Activated naive CD8-positive, alpha-beta T cell treated with anti-CD3 and anti-CD28 coated beads, Interleukin-2, amount 50 U/mL, for 24 hours (primary cell): Measurements from ENCODE around the gene LRRC14B.

Source experiments
- ATAC-seq: fragments of 150-1000 bp; cut with Tn5 transposase; one replicate; pipeline ENCODE4 v1.10.0; 2021
- DNase-seq: peaks from one replicate; pipeline ENCODE4 v3.0.0; 2021
- H3K27ac Mint-ChIP-seq: one replicate; pipeline ENCODE4 v1.8.0; 2021; ENCODE audit warnings: mild to moderate bottlenecking, mixed read lengths
- H3K27me3 Mint-ChIP-seq: one replicate; pipeline ENCODE4 v1.8.0; 2021; ENCODE audit warnings: mixed read lengths
- H3K36me3 Mint-ChIP-seq: one replicate; pipeline ENCODE4 v1.8.0; 2021; ENCODE audit warnings: low read depth, mixed read lengths
- H3K4me1 Mint-ChIP-seq: one replicate; pipeline ENCODE4 v1.8.0; 2021; ENCODE audit warnings: mixed read lengths
- H3K4me3 Mint-ChIP-seq: one replicate; pipeline ENCODE4 v1.8.0; 2021; ENCODE audit warnings: mild to moderate bottlenecking, moderate library complexity, mixed read lengths
- H3K9me3 Mint-ChIP-seq: one replicate; pipeline ENCODE4 v1.8.0; 2021; ENCODE audit warnings: mixed read lengths

Gene LRRC14B

DNA sequence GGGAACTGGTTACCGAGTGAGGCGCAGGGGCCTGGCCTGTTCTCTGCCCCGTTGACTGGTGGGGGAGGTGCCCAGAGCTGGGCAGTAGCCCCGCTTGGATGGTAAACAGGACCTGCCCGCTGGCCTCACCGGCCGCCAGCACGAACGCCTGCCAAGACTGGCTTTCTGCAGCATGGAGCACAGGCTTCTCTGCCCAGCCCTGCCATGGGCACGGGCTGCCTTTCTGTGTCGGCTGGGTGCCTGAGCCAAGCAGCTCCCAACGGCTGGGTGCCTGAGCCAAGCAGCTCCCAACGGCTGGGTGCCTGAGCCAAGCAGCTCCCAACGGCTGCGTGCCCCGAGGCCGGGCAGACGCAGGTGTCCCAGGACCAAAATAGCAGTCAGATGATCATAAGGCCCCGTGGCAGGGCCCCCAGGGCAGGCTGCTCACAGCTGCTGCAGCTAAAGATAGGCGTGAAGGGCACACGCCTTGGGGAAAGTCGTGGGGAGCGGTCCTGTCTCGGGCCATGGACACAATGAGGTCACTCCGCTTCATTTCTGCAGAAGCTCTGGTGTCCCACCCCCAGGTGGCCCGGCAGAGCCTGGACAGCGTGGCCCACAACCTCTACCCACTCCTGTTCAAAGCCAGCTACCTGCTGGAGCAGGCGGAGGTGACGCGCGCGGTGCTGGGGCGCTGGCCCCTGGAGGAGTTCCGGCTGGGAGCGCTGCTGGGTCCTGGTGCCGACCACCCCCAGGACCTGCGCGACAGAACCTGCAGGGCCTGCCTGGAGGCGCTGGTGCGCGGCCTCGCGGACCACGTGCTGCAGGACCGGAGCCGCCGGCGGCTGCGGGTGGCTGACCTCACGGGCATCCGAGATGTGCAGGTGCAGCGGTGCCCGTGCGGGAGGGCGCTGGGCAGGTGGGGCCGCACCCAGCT, at the start of gene LRRC14B:
LRRC14B (plus strand) TSS at position 460 of the 913 bp plus-strand sequence; CDS start at position 504, 44 bp downstream.
- Mint-ChIP-seq H3K27ac (no peak within 1 kb of the TSS), H3K9me3 (no peaks in the 10 kb centered on the region), H3K4me3 (no peak within 1 kb of the TSS), H3K27me3 (peaks cover 12% of the 10 kb centered on the region), H3K36me3 (no peaks in the 10 kb centered on the region), H3K4me1 (peaks cover 9% of the 10 kb centered on the region)
- no peak for ATAC-seq
- no peak for DNase-seq

DNA sequence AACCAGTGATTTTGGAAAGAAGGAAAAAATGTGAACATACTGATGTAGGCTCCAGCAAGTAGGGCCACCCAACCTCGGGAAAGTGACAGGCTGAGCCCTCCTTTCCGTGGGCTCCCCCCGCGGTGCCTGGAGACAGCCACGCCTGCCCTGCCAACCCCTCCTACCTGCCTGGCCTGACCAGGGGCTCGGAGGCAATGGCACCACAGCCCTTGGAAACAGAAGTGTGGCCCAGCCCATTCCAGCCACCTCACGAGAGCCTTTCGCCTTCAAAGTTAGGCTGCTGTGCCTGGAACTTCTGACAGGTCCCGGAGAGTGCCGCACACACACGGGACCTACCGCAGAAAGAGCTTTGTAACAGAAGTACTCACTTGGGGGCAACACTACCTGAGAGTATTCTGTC, 49.5 kb upstream of the LRRC14B start:
- Mint-ChIP-seq H3K4me3 (no peak overlapping the region), H3K27ac (no peak overlapping the region), H3K36me3 (peaks cover under 1% of the 10 kb centered on the region), H3K4me1 (no peaks in the 10 kb centered on the region), H3K27me3 (peaks cover 6% of the 10 kb centered on the region), H3K9me3 (no peaks in the 10 kb centered on the region)
- ATAC-seq: no peak
- no peak for DNase-seq

DNA sequence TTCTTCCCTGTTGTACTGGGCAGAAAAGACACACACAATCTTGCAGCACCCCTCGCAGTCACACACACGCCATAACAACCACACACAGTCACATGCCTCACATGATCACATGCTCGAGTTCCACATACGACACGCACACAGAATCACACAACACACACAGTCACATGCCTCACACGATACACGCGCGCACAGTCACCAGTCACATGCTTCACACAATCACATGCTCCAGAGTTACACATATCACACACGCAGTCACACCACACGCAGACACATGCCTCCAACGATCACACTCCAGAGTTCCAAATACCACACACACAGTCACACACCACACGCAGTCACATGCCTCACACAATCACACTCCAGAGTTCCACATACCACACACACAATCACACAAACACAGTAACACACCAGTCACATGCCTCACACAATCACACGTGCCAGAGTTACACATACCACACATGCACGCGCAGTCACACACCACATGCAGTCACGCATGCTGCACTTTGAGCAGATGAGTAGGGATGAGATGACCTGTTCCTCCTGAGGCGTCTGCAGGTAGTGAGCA, 49.0 kb upstream of the LRRC14B start:
- DNase-seq (no peak), ATAC-seq (no peak)
- Mint-ChIP-seq H3K9me3 (peaks cover 3% of the 10 kb centered on the region), H3K27ac (no peak overlapping the region), H3K36me3 (peaks cover 2% of the 10 kb centered on the region), H3K27me3 (peaks cover 6% of the 10 kb centered on the region), H3K4me1 (no peaks in the 10 kb centered on the region), H3K4me3 (no peak overlapping the region)

DNA sequence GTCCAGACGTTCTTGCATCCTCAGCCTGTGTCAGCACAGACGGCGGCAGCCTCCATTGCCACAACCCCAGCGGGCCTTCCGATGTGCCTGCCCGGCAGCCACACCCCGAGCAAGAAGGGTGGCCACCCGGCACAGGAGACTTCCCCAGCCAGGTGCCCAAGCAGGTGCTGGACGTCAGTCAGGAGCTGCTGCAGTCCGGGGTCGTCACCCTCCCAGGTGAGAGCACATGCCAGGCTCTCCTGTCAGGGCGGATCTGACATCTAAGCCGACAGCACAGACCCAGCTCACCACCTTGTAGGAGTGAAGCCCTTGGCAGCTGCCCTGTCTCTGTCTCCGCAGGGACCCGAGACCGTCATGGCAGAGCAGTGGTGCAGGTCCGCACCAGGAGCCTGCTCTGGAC, 48.3 kb upstream of the LRRC14B start:
- Mint-ChIP-seq H3K36me3 (peaks cover 2% of the 10 kb centered on the region), H3K27ac (no peak overlapping the region), H3K27me3 (peaks cover 6% of the 10 kb centered on the region), H3K9me3 (peaks cover 10% of the 10 kb centered on the region), H3K4me1 (no peaks in the 10 kb centered on the region), H3K4me3 (no peak overlapping the region)
- no peak for ATAC-seq
- DNase-seq: no peak

DNA sequence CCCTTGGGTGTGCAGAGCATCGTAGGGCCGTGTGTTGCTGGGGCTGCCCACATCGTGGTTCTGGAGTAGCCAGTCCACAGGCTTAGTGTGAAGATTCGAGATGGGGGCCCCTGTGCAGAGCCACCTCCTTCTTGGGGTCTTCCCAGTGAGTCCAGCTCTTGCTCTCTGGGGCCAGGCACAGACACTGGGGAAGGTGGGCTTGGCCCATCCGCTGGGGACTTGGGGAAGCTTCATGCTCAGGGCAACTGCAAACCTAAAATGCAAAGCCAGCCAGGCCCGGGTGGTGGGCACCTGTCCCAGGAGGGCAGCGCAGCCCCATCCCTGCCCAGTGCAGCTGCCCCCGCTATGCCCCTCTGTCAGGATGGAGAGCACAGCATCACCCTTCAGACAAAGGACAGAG, 46.4 kb upstream of the LRRC14B start:
- H3K9me3 Mint-ChIP-seq: peaks cover 18% of the 10 kb centered on the region
- no peak for ATAC-seq
- no peaks in the 10 kb centered on the region for H3K4me1 Mint-ChIP-seq
- no peak overlapping the region for H3K4me3 Mint-ChIP-seq
- no peak for DNase-seq
- peaks cover 6% of the 10 kb centered on the region for H3K27me3 Mint-ChIP-seq
- H3K27ac Mint-ChIP-seq: no peak overlapping the region
- H3K36me3 Mint-ChIP-seq: peaks cover 2% of the 10 kb centered on the region

DNA sequence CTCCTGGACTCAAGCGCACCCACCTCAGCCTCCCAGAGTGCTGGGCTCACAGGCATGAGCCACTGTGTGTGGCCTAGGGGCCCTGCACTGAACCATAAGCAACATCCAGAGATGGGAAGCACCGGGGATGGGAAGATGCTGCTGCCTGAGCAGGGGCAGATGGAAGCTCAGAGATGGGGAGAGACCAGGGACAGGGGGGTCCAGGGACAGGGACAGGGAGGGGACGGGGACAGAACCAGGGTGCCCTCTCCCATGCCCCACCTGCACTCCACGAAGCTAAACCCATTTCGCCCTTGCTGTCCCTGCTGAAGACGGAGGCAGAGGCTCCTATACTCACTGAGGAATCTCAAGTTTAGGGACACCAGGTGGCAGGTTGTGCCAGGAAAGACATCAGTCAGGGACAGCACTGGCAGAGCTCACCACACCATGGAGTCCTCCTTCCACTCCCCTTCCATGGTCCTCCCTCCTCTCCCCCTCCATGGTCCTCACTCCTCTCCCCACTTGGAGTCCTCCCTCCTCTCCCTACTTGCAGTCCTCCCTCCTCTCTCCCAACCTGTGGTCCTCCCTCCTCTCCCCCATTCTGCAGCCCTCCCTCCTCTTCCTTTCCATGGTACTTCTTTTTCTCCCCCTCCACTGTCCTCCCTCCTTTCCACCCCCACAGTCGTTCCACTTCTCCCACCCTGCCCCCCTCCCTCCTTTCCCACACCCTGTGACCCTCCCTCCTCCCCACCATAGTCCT, 45.5 kb upstream of the LRRC14B start:
- Mint-ChIP-seq H3K27ac (no peak overlapping the region), H3K27me3 (peaks cover 6% of the 10 kb centered on the region), H3K9me3 (peaks cover 18% of the 10 kb centered on the region), H3K36me3 (peaks cover 2% of the 10 kb centered on the region), H3K4me1 (no peaks in the 10 kb centered on the region), H3K4me3 (no peak overlapping the region)
- ATAC-seq (no peak), DNase-seq (no peak)

DNA sequence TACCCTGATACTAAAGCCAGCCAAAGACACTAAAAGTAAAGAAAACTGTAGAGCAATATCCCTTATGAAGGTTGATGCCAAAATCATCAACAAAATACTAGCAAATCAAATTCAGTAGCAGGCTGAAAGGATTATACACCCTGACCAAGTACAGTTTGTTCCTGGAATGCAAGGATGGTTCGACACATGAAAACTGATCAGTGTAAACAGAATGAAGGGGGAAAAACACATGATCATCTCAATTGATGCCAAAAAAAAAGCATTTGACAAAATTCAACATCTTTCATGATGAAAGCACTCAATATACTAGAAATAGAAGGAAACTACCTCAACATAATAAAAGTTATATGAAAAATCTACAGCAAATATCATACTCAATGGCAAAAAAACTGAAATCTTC, 43.5 kb upstream of the LRRC14B start:
- Mint-ChIP-seq H3K4me1 (no peaks in the 10 kb centered on the region), H3K27ac (no peak overlapping the region), H3K36me3 (peaks cover 2% of the 10 kb centered on the region), H3K4me3 (no peak overlapping the region), H3K9me3 (peaks cover 18% of the 10 kb centered on the region), H3K27me3 (peaks cover 2% of the 10 kb centered on the region)
- DNase-seq: no peak
- ATAC-seq: no peak

- no peak overlapping the region for H3K27ac Mint-ChIP-seq
- no peaks in the 10 kb centered on the region for H3K27me3 Mint-ChIP-seq
These were observed 41.4 kb upstream of the LRRC14B start for GRCh38 chr5:149745-150485.

GRCh38 chr5:150746-151145, 40.5 kb upstream of the LRRC14B start:
- ATAC-seq: no peak
- DNase-seq: no peak
- Mint-ChIP-seq H3K27ac (no peak overlapping the region), H3K27me3 (no peaks in the 10 kb centered on the region), H3K4me3 (no peak overlapping the region), H3K4me1 (no peaks in the 10 kb centered on the region), H3K36me3 (peaks cover 2% of the 10 kb centered on the region), H3K9me3 (peaks cover 18% of the 10 kb centered on the region)

More at GRCh38 chr5:149745-150485, 41.4 kb upstream of the LRRC14B start:
- Mint-ChIP-seq H3K36me3 (peaks cover 2% of the 10 kb centered on the region), H3K4me3 (no peak overlapping the region), H3K4me1 (no peaks in the 10 kb centered on the region), H3K9me3 (peaks cover 18% of the 10 kb centered on the region)
- DNase-seq (no peak), ATAC-seq (no peak)

- DNase-seq (no peak), ATAC-seq (no peak)
- H3K4me1 Mint-ChIP-seq: no peaks in the 10 kb centered on the region
- no peaks in the 10 kb centered on the region for H3K27me3 Mint-ChIP-seq
- H3K36me3 Mint-ChIP-seq: no peaks in the 10 kb centered on the region
- H3K9me3 Mint-ChIP-seq: peaks cover 18% of the 10 kb centered on the region
- H3K27ac Mint-ChIP-seq: no peak overlapping the region
- H3K4me3 Mint-ChIP-seq: no peak overlapping the region
These were observed 39.2 kb upstream of the LRRC14B start for GRCh38 chr5:152077-152476.

DNA sequence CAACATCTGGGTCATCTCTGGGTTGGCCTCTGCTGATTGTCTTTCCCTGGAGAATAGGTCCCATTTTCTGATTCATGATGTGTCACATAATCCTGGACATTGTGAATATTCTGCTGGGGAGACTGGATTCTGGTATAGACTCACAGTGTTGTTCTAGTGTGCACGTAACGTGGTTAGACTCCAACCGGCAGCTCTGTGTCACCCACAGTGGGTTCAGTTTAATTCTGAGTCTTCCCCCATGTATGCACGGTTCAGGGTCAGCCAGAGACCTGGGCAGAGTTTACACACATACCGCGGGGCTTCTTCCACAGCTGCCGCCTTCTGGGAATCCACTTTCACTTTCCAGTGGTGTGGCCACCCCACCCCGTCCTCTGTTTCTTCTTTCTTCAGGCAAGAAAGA, 38.0 kb upstream of the LRRC14B start:
- H3K4me1 Mint-ChIP-seq: no peaks in the 10 kb centered on the region
- H3K9me3 Mint-ChIP-seq: peaks cover 6% of the 10 kb centered on the region
- no peaks in the 10 kb centered on the region for H3K27me3 Mint-ChIP-seq
- H3K4me3 Mint-ChIP-seq: no peak overlapping the region
- H3K27ac Mint-ChIP-seq: no peak overlapping the region
- no peaks in the 10 kb centered on the region for H3K36me3 Mint-ChIP-seq
- DNase-seq (no peak), ATAC-seq (no peak)

- Mint-ChIP-seq H3K27me3 (no peaks in the 10 kb centered on the region), H3K9me3 (no peaks in the 10 kb centered on the region), H3K27ac (no peak overlapping the region), H3K4me1 (no peaks in the 10 kb centered on the region), H3K36me3 (no peaks in the 10 kb centered on the region), H3K4me3 (no peak overlapping the region)
- DNase-seq (no peak), ATAC-seq (no peak)
These were observed 37.1 kb upstream of the LRRC14B start for GRCh38 chr5:154236-154635.

DNA sequence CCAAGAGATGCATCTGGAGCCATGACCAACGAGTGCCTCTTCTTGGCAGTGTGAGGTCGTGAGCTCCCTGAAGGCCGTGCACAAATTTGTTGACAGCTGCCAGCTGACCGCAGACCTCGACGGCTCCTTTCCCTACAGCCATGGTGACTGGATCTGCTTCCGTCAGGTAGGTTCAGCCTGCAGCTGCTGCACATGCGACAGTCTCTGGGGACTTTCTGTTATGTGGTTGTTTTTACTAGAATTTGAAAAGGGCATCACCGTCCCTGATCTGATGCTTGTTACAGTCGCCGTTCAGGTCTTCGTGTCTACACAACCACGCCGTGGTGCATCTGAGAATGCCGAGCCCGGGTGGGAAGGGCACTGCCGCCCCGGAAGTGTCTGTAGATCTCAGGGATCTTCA, 36.5 kb upstream of the LRRC14B start:
- H3K4me3 Mint-ChIP-seq: no peak overlapping the region
- DNase-seq: no peak
- no peaks in the 10 kb centered on the region for H3K9me3 Mint-ChIP-seq
- H3K4me1 Mint-ChIP-seq: peaks cover 1% of the 10 kb centered on the region
- H3K27ac Mint-ChIP-seq: no peak overlapping the region
- no peak for ATAC-seq
- H3K36me3 Mint-ChIP-seq: no peaks in the 10 kb centered on the region
- H3K27me3 Mint-ChIP-seq: no peaks in the 10 kb centered on the region

DNA sequence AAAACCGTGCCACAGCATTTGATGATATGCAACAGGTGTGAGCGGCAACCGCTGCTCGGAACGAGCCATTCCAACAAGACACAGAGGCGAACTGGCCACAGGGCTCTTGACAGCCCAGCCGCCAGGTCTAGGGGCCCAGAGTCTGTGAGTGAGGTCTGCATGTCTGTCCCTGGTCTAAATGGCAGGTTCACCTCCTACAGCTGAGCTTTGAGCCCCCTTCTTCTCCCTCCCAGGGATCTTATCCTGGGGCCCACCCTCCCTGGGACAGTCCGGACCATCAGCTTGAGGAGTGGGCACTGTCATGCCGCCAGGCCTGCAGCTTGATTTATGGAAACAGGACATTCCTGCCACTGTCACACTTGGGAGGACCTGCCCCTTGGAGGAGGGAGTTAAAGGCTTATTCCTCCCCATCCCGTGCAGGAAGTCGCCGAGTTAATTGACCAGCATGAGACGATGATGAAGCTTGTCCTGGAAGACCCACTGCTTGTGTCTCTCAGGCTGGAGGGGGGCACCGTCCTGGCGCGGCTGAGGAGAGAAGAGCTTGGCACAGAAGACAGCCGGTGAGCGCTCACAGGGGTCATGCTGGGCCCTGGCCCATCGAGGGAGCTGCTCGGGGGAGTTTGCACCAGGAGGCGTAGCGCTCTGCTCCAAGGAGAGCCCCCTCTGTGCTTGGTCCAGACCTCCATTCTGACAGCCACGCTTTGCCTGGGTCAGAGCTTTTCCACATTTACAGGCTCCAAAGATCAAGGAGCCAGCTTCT, 35.5 kb upstream of the LRRC14B start:
- Mint-ChIP-seq H3K4me3 (no peak overlapping the region), H3K27ac (no peak overlapping the region), H3K9me3 (no peaks in the 10 kb centered on the region), H3K27me3 (no peaks in the 10 kb centered on the region), H3K36me3 (no peaks in the 10 kb centered on the region), H3K4me1 (peaks cover 1% of the 10 kb centered on the region)
- no peak for DNase-seq
- ATAC-seq: no peak
